Activated T-cell treated with anti-CD3 and anti-CD28 coated beads, Interleukin-2, amount 50 U/mL, for 72 hours (primary cell): ENCODE results near the gene MAML3. TPM values are rescaled to one million over a fixed set of nuclear protein-coding genes. Genes with fewer than 3 reads are reported as not detected.

ENCODE experiments used
- ATAC-seq, 2 donors: fragments of 150-1000 bp; cut with Tn5 transposase; replicated peaks in 1 of 2; 2 replicates each; pipeline ENCODE4 v1.10.0; 2021; ENCODE audit warnings: moderate library complexity in 2 of 2, mild to moderate bottlenecking in 1 of 2
- DNase-seq, 2 donors: peaks; one replicate each; pipeline ENCODE4 v3.0.0; 2021 to 2022; ENCODE audit warnings: mixed read lengths in 1 of 2
- H3K27ac Mint-ChIP-seq: one replicate; pipeline ENCODE4 v1.8.0; 2022; ENCODE audit warnings: mild to moderate bottlenecking, moderate library complexity, mixed read lengths
- H3K27me3 Mint-ChIP-seq: one replicate; pipeline ENCODE4 v1.8.0; 2022; ENCODE audit warnings: low read depth, mixed read lengths
- H3K36me3 Mint-ChIP-seq, 2 donors: one replicate each; pipeline ENCODE4 v1.8.0; 2022; ENCODE audit warnings: mixed read lengths in 2 of 2, mild to moderate bottlenecking in 1 of 2; ENCODE audit not compliant: insufficient read depth in 2 of 2
- H3K4me1 Mint-ChIP-seq: one replicate; pipeline ENCODE4 v1.8.0; 2022; ENCODE audit warnings: low read depth, mixed read lengths
- H3K4me3 Mint-ChIP-seq, 2 donors: one replicate each; pipeline ENCODE4 v1.8.0; 2022; ENCODE audit warnings: mild to moderate bottlenecking in 2 of 2, mixed read lengths in 2 of 2, moderate library complexity in 2 of 2
- H3K9me3 Mint-ChIP-seq, 2 donors: one replicate each; pipeline ENCODE4 v1.8.0; 2022; ENCODE audit warnings: mixed read lengths in 2 of 2
- total RNA-seq, 2 donors: library from RNA; stranded (reverse); gene quantifications; one replicate each; pipeline ENCODE4 v1.2.3, GENCODE V29; 2022

The MAML3 gene
- total RNA-seq, 2 donors from 2014 or later = 5.3 to 5.5 TPM

GRCh38 chr4:140102421-140102820 lies 51.6 kb downstream of the MAML3 start:
- H3K27ac Mint-ChIP-seq = no peak overlapping the region
- DNase-seq = peak in 1 of 2 donors; percentile 12

GRCh38 chr4:140100771-140101170 lies 53.2 kb downstream of the MAML3 start:
- Mint-ChIP-seq H3K27ac (no peak overlapping the region), H3K4me1 (peaks cover 76% of the 10 kb centered on the region), H3K4me3 (no peak overlapping the region), H3K27me3 (no peaks in the 10 kb centered on the region), H3K9me3 (no peaks in the 10 kb centered on the region), H3K36me3 (peaks cover 4 to 8% of the 10 kb centered on the region in 2 donors)
- ATAC-seq = no peak
- no peak for DNase-seq

More at GRCh38 chr4:140102421-140102820, 51.6 kb downstream of the MAML3 start:
- peaks cover 67% of the 10 kb centered on the region for H3K4me1 Mint-ChIP-seq
- H3K4me3 Mint-ChIP-seq = peak overlapping the region; percentile 31 to 36
- ATAC-seq = peak in 1 of 2 donors; percentile 35
- H3K27me3 Mint-ChIP-seq = peaks cover 6% of the 10 kb centered on the region
- H3K9me3 Mint-ChIP-seq = no peaks in the 10 kb centered on the region
- peaks cover 4 to 5% of the 10 kb centered on the region in 2 donors for H3K36me3 Mint-ChIP-seq

- H3K36me3 Mint-ChIP-seq = peaks cover 4 to 8% of the 10 kb centered on the region in 2 donors
- peaks cover 81% of the 10 kb centered on the region for H3K4me1 Mint-ChIP-seq
- DNase-seq (no peak), ATAC-seq (no peak)
- H3K27me3 Mint-ChIP-seq = no peaks in the 10 kb centered on the region
- peak overlapping the region; percentile 4 for H3K27ac Mint-ChIP-seq
- no peaks in the 10 kb centered on the region for H3K9me3 Mint-ChIP-seq
- H3K4me3 Mint-ChIP-seq = peak overlapping the region; percentile 21 to 31
Measured at GRCh38 chr4:140099983-140100382, 54.0 kb downstream of the MAML3 start.

- H3K27ac Mint-ChIP-seq = peak overlapping the region; percentile 4
- DNase-seq (no peak), ATAC-seq (no peak)
- peaks cover 4 to 8% of the 10 kb centered on the region in 2 donors for H3K36me3 Mint-ChIP-seq
- H3K4me3 Mint-ChIP-seq = peak overlapping the region; percentile 21 to 61
- no peaks in the 10 kb centered on the region for H3K9me3 Mint-ChIP-seq
- H3K4me1 Mint-ChIP-seq = peaks cover 87% of the 10 kb centered on the region
- no peaks in the 10 kb centered on the region for H3K27me3 Mint-ChIP-seq
Measured at GRCh38 chr4:140098455-140099160, 55.4 kb downstream of the MAML3 start.

GRCh38 chr4:140097572-140097971 lies 56.4 kb downstream of the MAML3 start:
- peak overlapping the region; percentile 98 for H3K27ac Mint-ChIP-seq
- ATAC-seq (no peak), DNase-seq (no peak)
- no peaks in the 10 kb centered on the region for H3K27me3 Mint-ChIP-seq
- peak overlapping the region; percentile 20 to 92 for H3K4me3 Mint-ChIP-seq
- peaks cover 84% of the 10 kb centered on the region for H3K4me1 Mint-ChIP-seq
- H3K9me3 Mint-ChIP-seq = no peaks in the 10 kb centered on the region
- H3K36me3 Mint-ChIP-seq = peaks cover 3 to 6% of the 10 kb centered on the region in 2 donors

GRCh38 chr4:140096921-140097320 lies 57.1 kb downstream of the MAML3 start:
- H3K4me3 Mint-ChIP-seq = peak overlapping the region; percentile 86 to 92
- peaks cover 85% of the 10 kb centered on the region for H3K4me1 Mint-ChIP-seq
- ATAC-seq = no peak

GRCh38 chr4:140096483-140096861 lies 57.5 kb downstream of the MAML3 start:
- H3K4me1 Mint-ChIP-seq = peaks cover 88% of the 10 kb centered on the region
- DNase-seq = peak in 1 of 2 donors; percentile 10
- ATAC-seq = peak; percentile 18 to 22
- peaks cover 0 to 3% of the 10 kb centered on the region in 2 donors for H3K36me3 Mint-ChIP-seq
- H3K4me3 Mint-ChIP-seq = peak overlapping the region; percentile 86 to 92
- no peaks in the 10 kb centered on the region for H3K27me3 Mint-ChIP-seq
- peak overlapping the region; percentile 98 for H3K27ac Mint-ChIP-seq
- H3K9me3 Mint-ChIP-seq = no peaks in the 10 kb centered on the region

More at GRCh38 chr4:140096921-140097320, 57.1 kb downstream of the MAML3 start:
- no peaks in the 10 kb centered on the region for H3K27me3 Mint-ChIP-seq
- peaks cover 0 to 3% of the 10 kb centered on the region in 2 donors for H3K36me3 Mint-ChIP-seq
- H3K27ac Mint-ChIP-seq = peak overlapping the region; percentile 98
- H3K9me3 Mint-ChIP-seq = no peaks in the 10 kb centered on the region
- DNase-seq = no peak

- Mint-ChIP-seq H3K27ac (peak overlapping the region; percentile 98), H3K36me3 (peaks cover 0 to 3% of the 10 kb centered on the region in 2 donors), H3K9me3 (no peaks in the 10 kb centered on the region), H3K4me1 (peaks cover 94% of the 10 kb centered on the region), H3K4me3 (peak overlapping the region; percentile 86 to 92), H3K27me3 (no peaks in the 10 kb centered on the region)
- ATAC-seq (peak; percentile 87 to 89), DNase-seq (peak; percentile 74 to 76)
Measured at GRCh38 chr4:140095694-140096482, 58.1 kb downstream of the MAML3 start.

GRCh38 chr4:140094438-140095420 lies 59.3 kb downstream of the MAML3 start:
- DNase-seq (peak; percentile 78 to 80), ATAC-seq (peak; percentile 57 to 62)
- Mint-ChIP-seq H3K27ac (peak overlapping the region; percentile 98), H3K36me3 (peaks cover 0 to 3% of the 10 kb centered on the region in 2 donors), H3K27me3 (no peaks in the 10 kb centered on the region), H3K9me3 (no peaks in the 10 kb centered on the region), H3K4me3 (peak overlapping the region; percentile 86 to 92), H3K4me1 (peaks cover 88% of the 10 kb centered on the region)

GRCh38 chr4:140092094-140092851 lies 61.7 kb downstream of the MAML3 start:
- ATAC-seq (no peak), DNase-seq (peak in 1 of 2 donors; percentile 30)
- H3K4me1 Mint-ChIP-seq = peaks cover 64% of the 10 kb centered on the region
- peaks cover 6% of the 10 kb centered on the region for H3K27me3 Mint-ChIP-seq
- H3K36me3 Mint-ChIP-seq = peaks cover 0 to 5% of the 10 kb centered on the region in 2 donors
- no peaks in the 10 kb centered on the region for H3K9me3 Mint-ChIP-seq
- H3K4me3 Mint-ChIP-seq = peak overlapping the region; percentile 41 to 50
- no peak overlapping the region for H3K27ac Mint-ChIP-seq

GRCh38 chr4:140091305-140091704 lies 62.7 kb downstream of the MAML3 start:
- H3K4me3 Mint-ChIP-seq = peak overlapping the region in 1 of 2 donors; percentile 13
- H3K36me3 Mint-ChIP-seq = peaks cover 0 to 2% of the 10 kb centered on the region in 2 donors
- no peak overlapping the region for H3K27ac Mint-ChIP-seq
- peaks cover 54% of the 10 kb centered on the region for H3K4me1 Mint-ChIP-seq
- DNase-seq (no peak), ATAC-seq (no peak)
- peaks cover 6% of the 10 kb centered on the region for H3K27me3 Mint-ChIP-seq
- no peaks in the 10 kb centered on the region for H3K9me3 Mint-ChIP-seq
